GM18873 (cell line): ENCODE results near the gene POC1B.

Experiments
- ATAC-seq: cut with Tn5 transposase; IDR thresholded peaks from one replicate; pipeline ENCODE4 v1.9.1; 2021; ENCODE audit warnings: mild to moderate bottlenecking, moderate library complexity, moderate number of reproducible peaks; ENCODE audit not compliant: unreplicated experiment, low FRiP score

POC1B gene

GRCh38 chr12:89539426-89540223 is 13.8 kb upstream of the POC1B start:
- no peak for ATAC-seq

GRCh38 chr12:89538897-89539296 is 13.1 kb upstream of the POC1B start:
- ATAC-seq: no peak

- no peak for ATAC-seq
Measured at GRCh38 chr12:89537389-89537788, 11.5 kb upstream of the POC1B start.

GRCh38 chr12:89529738-89530137 is 3.9 kb upstream of the POC1B start:
- no peak for ATAC-seq

- no peak for ATAC-seq
Measured at GRCh38 chr12:89528434-89528833, 2.6 kb upstream of the POC1B start.

- ATAC-seq: peak; percentile 18
Measured at GRCh38 chr12:89525305-89525823, 483 bp downstream of the POC1B start.

GRCh38 chr12:89524541-89525304 is 1.1 kb downstream of the POC1B start, which contains the start of gene GALNT4:
GALNT4 (minus strand) TSS chr12:89524796; CDS start chr12:89524549, 247 bp downstream.
- ATAC-seq: peak; percentile 63

GRCh38 chr12:89523843-89524540 is 1.9 kb downstream of the POC1B start:
- ATAC-seq: no peak

- no peak for ATAC-seq
Measured at GRCh38 chr12:89523393-89523792, 2.5 kb downstream of the POC1B start.

- no peak for ATAC-seq
Measured at GRCh38 chr12:89521364-89522223, 4.3 kb downstream of the POC1B start.

- no peak for ATAC-seq
Measured at GRCh38 chr12:89517720-89518119, 8.1 kb downstream of the POC1B start.

- no peak for ATAC-seq
Measured at GRCh38 chr12:89516633-89517032, 9.2 kb downstream of the POC1B start.

GRCh38 chr12:89514751-89515150 is 11.1 kb downstream of the POC1B start:
- peak; percentile 67 for ATAC-seq

GRCh38 chr12:89513544-89513943 is 12.3 kb downstream of the POC1B start:
- ATAC-seq: no peak

- ATAC-seq: no peak
Measured at GRCh38 chr12:89507015-89507824, 18.6 kb downstream of the POC1B start.

GRCh38 chr12:89506050-89506449 is 19.8 kb downstream of the POC1B start:
- ATAC-seq: no peak

GRCh38 chr12:89504560-89505346 is 21.1 kb downstream of the POC1B start:
- ATAC-seq: no peak

- no peak for ATAC-seq
Measured at GRCh38 chr12:89501793-89502192, 24.1 kb downstream of the POC1B start.
